Fibroblast of mammary gland (primary cell): ENCODE measurements around the gene INTS13.
"Not testable (repeated sequence)": the region's sequence is repeated elsewhere in the genome, so short reads cannot be mapped to it uniquely, and the experiment has no call there.

Experiments
- DNase-seq: peaks from one replicate; pipeline ENCODE4 v3.0.0-alpha.2; 2010; ENCODE audit warnings: low read depth
- H3K4me3 ChIP-seq: 2 replicates; pipeline ENCODE4 v1.5.1; 2011; ENCODE audit warnings: low read depth, mild to moderate bottlenecking, low read length, moderate library complexity; ENCODE audit not compliant: control insufficient read depth
- TF ChIP-seq, protein P1 (sequence below): conservative IDR thresholded peaks from 2 replicates; pipeline ENCODE4 v1.5.1; 2011; ENCODE audit warnings: low read depth, low read length, inconsistent platforms; ENCODE audit not compliant: control insufficient read depth, insufficient read depth

INTS13 gene

DNA sequence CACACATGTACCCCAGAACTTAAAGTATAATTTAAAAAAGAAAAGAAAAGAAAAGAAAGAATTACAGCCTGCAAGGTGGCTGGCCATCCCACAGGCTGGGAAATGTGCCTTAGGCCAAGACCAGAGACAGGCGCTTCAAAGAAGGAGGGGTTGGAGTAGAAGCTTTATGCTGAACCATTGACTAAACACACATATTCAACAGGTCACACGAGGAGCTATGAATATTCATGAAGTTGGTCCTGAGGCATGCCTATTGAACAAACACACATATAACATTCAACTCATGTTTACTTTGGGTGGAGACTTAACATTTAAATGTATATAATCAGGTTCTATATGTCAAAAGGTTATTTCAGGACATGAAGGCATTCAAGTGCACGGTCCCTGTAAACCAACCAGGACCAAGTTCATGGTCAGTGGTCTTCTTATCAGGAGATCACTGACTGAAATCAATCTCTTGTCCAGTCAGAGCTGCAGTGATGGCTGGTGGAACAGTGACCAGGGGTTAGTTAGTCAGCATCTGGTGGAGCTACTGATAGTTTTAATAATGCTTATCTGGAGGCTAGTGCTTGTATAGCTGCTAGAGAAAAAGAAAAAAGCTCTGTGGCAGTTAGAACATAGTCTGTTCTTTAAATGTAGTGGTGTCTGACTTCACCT is 69.2 kb downstream of the INTS13 start:
- no peak overlapping the region for H3K4me3 ChIP-seq
- no peak for DNase-seq
- TF ChIP-seq, protein P1, sequence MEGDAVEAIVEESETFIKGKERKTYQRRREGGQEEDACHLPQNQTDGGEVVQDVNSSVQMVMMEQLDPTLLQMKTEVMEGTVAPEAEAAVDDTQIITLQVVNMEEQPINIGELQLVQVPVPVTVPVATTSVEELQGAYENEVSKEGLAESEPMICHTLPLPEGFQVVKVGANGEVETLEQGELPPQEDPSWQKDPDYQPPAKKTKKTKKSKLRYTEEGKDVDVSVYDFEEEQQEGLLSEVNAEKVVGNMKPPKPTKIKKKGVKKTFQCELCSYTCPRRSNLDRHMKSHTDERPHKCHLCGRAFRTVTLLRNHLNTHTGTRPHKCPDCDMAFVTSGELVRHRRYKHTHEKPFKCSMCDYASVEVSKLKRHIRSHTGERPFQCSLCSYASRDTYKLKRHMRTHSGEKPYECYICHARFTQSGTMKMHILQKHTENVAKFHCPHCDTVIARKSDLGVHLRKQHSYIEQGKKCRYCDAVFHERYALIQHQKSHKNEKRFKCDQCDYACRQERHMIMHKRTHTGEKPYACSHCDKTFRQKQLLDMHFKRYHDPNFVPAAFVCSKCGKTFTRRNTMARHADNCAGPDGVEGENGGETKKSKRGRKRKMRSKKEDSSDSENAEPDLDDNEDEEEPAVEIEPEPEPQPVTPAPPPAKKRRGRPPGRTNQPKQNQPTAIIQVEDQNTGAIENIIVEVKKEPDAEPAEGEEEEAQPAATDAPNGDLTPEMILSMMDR: no peak

GRCh38 chr12:26867080-26867479 is 70.7 kb downstream of the INTS13 start:
- no peak for DNase-seq
- TF ChIP-seq, protein P1: no peak

GRCh38 chr12:26863515-26863914 is 74.3 kb downstream of the INTS13 start:
- no peak overlapping the region for H3K4me3 ChIP-seq
- TF ChIP-seq, protein P1: peak; percentile 46
- DNase-seq: peak; percentile 27

More at GRCh38 chr12:26867080-26867479, 70.7 kb downstream of the INTS13 start:
- no peak overlapping the region for H3K4me3 ChIP-seq

GRCh38 chr12:26862787-26863186 is 75.0 kb downstream of the INTS13 start:
- not testable (repeated sequence) for H3K4me3 ChIP-seq, DNase-seq

DNA sequence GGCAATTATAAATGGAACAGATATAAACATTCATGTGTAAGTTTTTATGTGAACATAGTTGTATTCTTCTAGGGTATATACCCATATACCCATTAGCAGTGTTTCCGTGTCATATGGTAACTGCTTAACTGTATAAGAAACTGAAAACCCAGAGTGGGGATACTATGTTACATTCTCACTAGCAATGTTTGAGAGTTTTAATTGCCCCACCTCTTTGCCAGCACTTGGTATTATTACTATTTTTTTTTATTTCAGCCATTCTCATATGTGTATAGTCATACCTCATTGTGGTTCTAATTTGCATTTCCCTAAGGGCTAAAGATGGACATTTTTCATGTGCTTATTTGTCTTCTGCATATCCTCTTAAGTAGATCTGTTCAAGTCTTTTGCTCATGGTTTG is 76.1 kb downstream of the INTS13 start:
- TF ChIP-seq, protein P1: no peak
- no peak for DNase-seq

DNA sequence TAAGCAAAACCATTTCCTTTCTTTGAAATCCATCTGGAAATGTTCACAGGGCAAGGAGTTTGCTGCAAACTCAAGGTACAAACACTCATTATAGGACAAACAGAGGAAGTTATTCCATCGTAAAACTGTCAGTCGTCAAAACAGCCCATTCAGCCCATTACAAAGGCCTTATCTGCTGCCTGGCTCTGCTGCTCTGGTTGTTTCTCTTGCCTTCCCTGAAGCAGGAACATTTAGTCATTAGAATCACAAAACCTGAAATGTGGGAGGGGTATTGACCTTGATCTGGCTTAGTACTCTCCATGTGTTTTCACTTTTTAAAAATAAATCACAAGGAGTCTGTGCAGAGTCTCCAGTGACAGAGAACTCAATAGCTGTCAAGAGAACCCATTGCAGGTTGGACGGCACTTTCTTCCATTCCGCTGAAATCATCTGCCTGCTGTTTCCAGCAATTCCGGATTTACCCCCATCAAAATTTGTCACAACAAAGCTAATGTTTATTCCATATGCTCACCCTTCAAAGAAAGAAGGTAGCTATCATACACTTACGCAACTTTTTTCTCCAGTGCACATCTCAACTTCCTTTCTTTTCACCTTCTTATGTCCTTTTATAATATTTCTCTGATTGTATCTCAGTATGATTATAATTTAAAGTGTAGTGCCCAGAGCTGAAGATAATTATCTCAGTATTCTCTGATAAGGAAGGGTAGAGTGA is 80.2 kb downstream of the INTS13 start:
- TF ChIP-seq, protein P1: no peak
- H3K4me3 ChIP-seq: no peak overlapping the region
- no peak for DNase-seq

More for the DNA sequence above, 76.1 kb downstream of the INTS13 start:
- no peak overlapping the region for H3K4me3 ChIP-seq

DNA sequence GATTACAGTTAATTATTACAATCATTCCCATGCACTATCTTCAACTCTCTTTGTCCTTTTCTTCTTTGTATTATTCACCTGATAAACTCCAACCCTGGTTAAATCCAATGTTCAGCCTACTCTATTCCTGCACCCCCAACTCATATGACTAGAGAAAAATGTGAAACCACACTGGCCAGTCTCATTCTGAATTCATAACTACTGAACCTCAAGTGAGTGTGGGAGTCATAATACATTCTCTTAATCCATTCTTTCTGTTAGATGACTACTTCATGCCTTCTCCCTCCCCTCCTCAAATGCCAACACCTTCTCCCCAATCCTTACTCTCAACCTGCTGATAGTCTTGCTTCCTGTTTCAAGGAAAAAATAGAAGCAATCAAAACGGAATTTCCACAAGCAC is 82.4 kb downstream of the INTS13 start:
- DNase-seq: no peak
- TF ChIP-seq, protein P1: no peak
- H3K4me3 ChIP-seq: no peak overlapping the region
